Lower leg skin (tissue), 4 donors: Measurements from ENCODE around the gene N4BP2L2. TPM values are rescaled to one million over a fixed set of nuclear protein-coding genes. Genes with fewer than 3 reads are reported as not detected.

Experiments
- DNase-seq, 2 donors: peaks; one replicate each; pipeline ENCODE4 v3.0.0-alpha.2; 2019; ENCODE audit warnings: low spot score in 2 of 2
- H3K4me3 ChIP-seq: fragments of 200-600 bp; sonication (generic); 2 replicates; pipeline ENCODE4 v1.5.1; 2017; ENCODE audit warnings: mild to moderate bottlenecking, low read depth; ENCODE audit not compliant: poor library complexity, severe bottlenecking
- CTCF ChIP-seq, 3 donors: fragments of 450-650 bp; IDR thresholded peaks; one replicate each; pipeline ENCODE4 v1.5.1; 2016; ENCODE audit warnings: antibody characterized with exemption in 3 of 3, mild to moderate bottlenecking in 3 of 3, moderate library complexity in 2 of 3
- POLR2A ChIP-seq, 2 donors: fragments of 450-650 bp; IDR thresholded peaks; one replicate each; pipeline ENCODE4 v1.6.1; 2016 to 2017; ENCODE audit warnings: antibody characterized with exemption in 2 of 2, mild to moderate bottlenecking in 1 of 2, moderate library complexity in 1 of 2
- WGBS, 2 donors: methylation state at CpG; one replicate each; pipeline ENCODE4 v1.1.5; 2018; 5-methylcytosine and 5-hydroxymethylcytosine counted together
- intact Hi-C: fragments of 100-400 bp; cut with DNase I; formaldehyde crosslinking; loops from one replicate; pipeline ENCODE4 v1.15.0; 2023; ENCODE audit warnings: low total_unique reads
- total RNA-seq, 4 donors: library from RNA; depleted of rRNA; stranded (reverse); fragments of >200 nt; gene quantifications; one replicate each; pipeline ENCODE4 v1.1.0, GENCODE V29; 2016

N4BP2L2 gene
- 100 to 1,000 TPM in 3 of 4 donors, 10 to 100 TPM in 1; 96.6 to 154 (median 131) TPM for total RNA-seq

- DNase-seq = peak; percentile 97 to 98
- H3K4me3 ChIP-seq = peak within 1 kb of the TSS; percentile 88
- 1% methylated on average over 32 of the region's 32 CpGs for WGBS, 2 donors
- no peak for TF ChIP-seq POLR2A (IDR thresholded peaks at IDR 0.05)
- TF ChIP-seq CTCF (IDR thresholded peaks at IDR 0.05) = no peak
- intact Hi-C loops = no loop called here
These were observed at the start of gene N4BP2L2 for GRCh38 chr13:32538621-32539246. Gene N4BP2L2, minus strand, starts transcription at chr13:32538795. Its CDS starts 1,768 bp downstream, at chr13:32537027.

GRCh38 chr13:32587811-32588170, 49.2 kb upstream of the N4BP2L2 start:
- 1% methylated on average over 8 of the region's 8 CpGs for WGBS, 2 donors
- DNase-seq = no peak
- TF ChIP-seq CTCF (IDR thresholded peaks at IDR 0.05) (no peak), POLR2A (IDR thresholded peaks at IDR 0.05) (no peak)
- peak overlapping the region; percentile 56 for H3K4me3 ChIP-seq
- intact Hi-C loops = loop anchor here (5.0 kb wide), 1 partner anchor 955 kb away; no protein-coding TSS in a partner anchor

- peak; percentile 43 to 92 for DNase-seq
- TF ChIP-seq CTCF (IDR thresholded peaks at IDR 0.05) (no peak), POLR2A (IDR thresholded peaks at IDR 0.05) (no peak)
- H3K4me3 ChIP-seq = peak overlapping the region; percentile 56
- WGBS, 2 donors = 0 to 1% methylated on average over 35 to 39 of the region's 74 CpGs
- intact Hi-C loops = loop anchor here (5.0 kb wide), 1 partner anchor 955 kb away; no protein-coding TSS in a partner anchor
These were observed 48.6 kb upstream of the N4BP2L2 start for GRCh38 chr13:32587011-32587810.

GRCh38 chr13:32586080-32586900, 47.7 kb upstream of the N4BP2L2 start, which contains the start of gene PDS5B:
Gene PDS5B, plus strand, starts transcription at chr13:32586452. Its CDS starts 62,321 bp downstream, at chr13:32648773.
- H3K4me3 ChIP-seq = peak within 1 kb of the TSS; percentile 69
- 0 to 1% methylated on average over 51 to 53 of the region's 97 CpGs for WGBS, 2 donors
- intact Hi-C loops = loop anchor here (5.0 kb wide), 1 partner anchor 956 kb away; no protein-coding TSS in a partner anchor
- TF ChIP-seq CTCF (IDR thresholded peaks at IDR 0.05) = peak in 1 of 3 donors; percentile 11
- no peak for TF ChIP-seq POLR2A (IDR thresholded peaks at IDR 0.05)
- peak; percentile 92 to 98 for DNase-seq

- intact Hi-C loops = loop anchor here (5.0 kb wide), 1 partner anchor 957 kb away; no protein-coding TSS in a partner anchor
- DNase-seq = no peak
These were observed 47.0 kb upstream of the N4BP2L2 start for GRCh38 chr13:32585550-32586079.

More at GRCh38 chr13:32585550-32586079, 47.0 kb upstream of the N4BP2L2 start:
- TF ChIP-seq CTCF (IDR thresholded peaks at IDR 0.05) (no peak), POLR2A (IDR thresholded peaks at IDR 0.05) (no peak)
- H3K4me3 ChIP-seq = no peak overlapping the region
- 15 to 23% methylated on average over 8 of the region's 8 CpGs for WGBS, 2 donors
